Measurements from ENCODE around the gene CDH19.
"Not testable (repeated sequence)": the region's sequence is repeated elsewhere in the genome, so short reads cannot be mapped to it uniquely, and the experiment has no call there.

Gene CDH19

GRCh38 chr18:66548747-66549146, 55.1 kb downstream of the CDH19 start:
- Mint-ChIP-seq H3K36me3 (ENCODE audit: low read depth) (no peaks in the 10 kb centered on the region), H3K4me3 (no peak overlapping the region), H3K9me3 (peaks cover 2% of the 10 kb centered on the region)

GRCh38 chr18:66534110-66534509, 69.8 kb downstream of the CDH19 start:
- Mint-ChIP-seq H3K27me3 (no peaks in the 10 kb centered on the region), H3K4me1 (ENCODE audit: low read depth) (no peaks in the 10 kb centered on the region), H3K4me3 (no peak overlapping the region), H3K36me3 (ENCODE audit: low read depth) (no peaks in the 10 kb centered on the region), H3K9me3 (peaks cover 9% of the 10 kb centered on the region), H3K27ac (no peak overlapping the region)
- no peak for DNase-seq

More at GRCh38 chr18:66548747-66549146, 55.1 kb downstream of the CDH19 start:
- no peak overlapping the region for H3K27ac Mint-ChIP-seq
- no peaks in the 10 kb centered on the region for H3K4me1 Mint-ChIP-seq (ENCODE audit: low read depth)
- H3K27me3 Mint-ChIP-seq = no peaks in the 10 kb centered on the region
- no peak for DNase-seq

DNA sequence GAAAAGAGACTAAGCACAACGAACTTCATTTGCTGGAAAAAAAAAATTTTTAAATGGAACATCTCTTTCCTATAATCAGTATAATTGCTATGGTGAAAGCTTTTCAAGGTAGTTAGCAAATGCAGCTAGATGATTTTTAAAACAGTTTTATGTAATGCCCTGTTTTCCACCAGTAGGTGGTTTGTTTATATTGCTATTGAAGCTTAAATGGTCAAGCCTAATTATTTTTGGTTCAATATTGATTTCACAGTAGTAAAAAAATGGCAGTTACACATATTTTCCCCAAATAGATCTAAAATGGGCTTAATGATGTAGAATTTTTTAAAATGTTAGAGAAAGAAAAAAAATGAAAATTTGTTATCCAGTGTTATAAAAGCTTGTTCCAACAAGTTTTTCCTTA, 70.2 kb downstream of the CDH19 start:
- Mint-ChIP-seq H3K4me3 (no peak overlapping the region), H3K4me1 (ENCODE audit: low read depth) (no peaks in the 10 kb centered on the region), H3K9me3 (peaks cover 8% of the 10 kb centered on the region), H3K27ac (no peak overlapping the region), H3K27me3 (no peaks in the 10 kb centered on the region), H3K36me3 (ENCODE audit: low read depth) (no peaks in the 10 kb centered on the region)
- DNase-seq = no peak

GRCh38 chr18:66523219-66523991, 80.5 kb downstream of the CDH19 start:
- DNase-seq = no peak
- Mint-ChIP-seq H3K27me3 (no peaks in the 10 kb centered on the region), H3K27ac (no peak overlapping the region), H3K4me1 (ENCODE audit: low read depth) (no peaks in the 10 kb centered on the region), H3K4me3 (no peak overlapping the region), H3K36me3 (ENCODE audit: low read depth) (no peaks in the 10 kb centered on the region), H3K9me3 (peaks cover 3% of the 10 kb centered on the region)

DNA sequence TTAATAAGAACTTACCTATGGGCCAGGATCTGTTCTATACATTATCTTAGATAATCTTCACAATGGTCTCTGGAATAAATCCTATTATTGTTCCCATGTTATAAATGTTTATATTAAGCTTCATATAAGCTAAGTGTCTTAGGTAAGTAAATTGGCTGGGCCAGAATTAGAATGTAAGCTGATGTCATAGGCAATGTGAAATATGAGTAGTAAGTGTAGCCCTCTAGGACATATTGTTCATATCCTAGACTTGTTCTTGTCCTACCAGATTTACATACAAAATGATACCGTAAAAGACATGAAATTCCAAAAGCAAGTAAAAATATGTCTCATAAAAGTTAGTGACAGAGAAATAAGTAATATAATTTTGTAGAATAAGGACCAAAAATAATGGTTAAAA, 89.9 kb downstream of the CDH19 start:
- no peak overlapping the region for H3K27ac Mint-ChIP-seq
- H3K4me1 Mint-ChIP-seq (ENCODE audit: low read depth) = no peaks in the 10 kb centered on the region
- no peaks in the 10 kb centered on the region for H3K36me3 Mint-ChIP-seq (ENCODE audit: low read depth)
- H3K4me3 Mint-ChIP-seq = no peak overlapping the region
- no peaks in the 10 kb centered on the region for H3K27me3 Mint-ChIP-seq
- no peak for DNase-seq
- H3K9me3 Mint-ChIP-seq = peaks cover 4% of the 10 kb centered on the region

- no peak for DNase-seq
- no peaks in the 10 kb centered on the region for H3K27me3 Mint-ChIP-seq
- H3K4me3 Mint-ChIP-seq = no peak overlapping the region
- no peak overlapping the region for H3K27ac Mint-ChIP-seq
- H3K36me3 Mint-ChIP-seq (ENCODE audit: low read depth) = no peaks in the 10 kb centered on the region
- H3K4me1 Mint-ChIP-seq (ENCODE audit: low read depth) = no peaks in the 10 kb centered on the region
- H3K9me3 Mint-ChIP-seq = peaks cover 3% of the 10 kb centered on the region
Measured at GRCh38 chr18:66511792-66512191, 92.1 kb downstream of the CDH19 start.

DNA sequence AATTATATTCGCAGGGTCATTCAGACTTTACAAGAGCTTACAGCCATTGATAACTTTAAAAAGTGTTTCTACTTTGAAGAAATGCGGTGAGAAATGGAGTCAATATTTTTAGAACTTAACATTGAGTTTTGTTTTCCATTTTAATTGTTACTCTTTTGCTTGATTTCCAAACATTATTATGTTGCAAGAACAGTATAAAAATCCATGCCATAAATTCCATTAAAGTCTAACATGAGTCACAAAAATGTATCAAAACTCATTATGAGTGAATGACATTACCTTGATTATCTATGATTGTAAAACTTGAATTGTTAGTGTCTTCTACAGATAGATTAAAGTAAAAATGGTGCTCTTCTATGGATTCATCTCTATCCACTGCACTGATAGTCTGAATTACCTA, 92.6 kb downstream of the CDH19 start:
- no peak for DNase-seq
- Mint-ChIP-seq H3K9me3 (peaks cover 3% of the 10 kb centered on the region), H3K27ac (no peak overlapping the region), H3K36me3 (ENCODE audit: low read depth) (no peaks in the 10 kb centered on the region), H3K4me3 (no peak overlapping the region), H3K27me3 (no peaks in the 10 kb centered on the region), H3K4me1 (ENCODE audit: low read depth) (no peaks in the 10 kb centered on the region)

GRCh38 chr18:66510357-66511045, 93.4 kb downstream of the CDH19 start:
- H3K27me3 Mint-ChIP-seq = no peaks in the 10 kb centered on the region
- H3K9me3 Mint-ChIP-seq = peaks cover 3% of the 10 kb centered on the region
- DNase-seq = no peak
- H3K36me3 Mint-ChIP-seq (ENCODE audit: low read depth) = no peaks in the 10 kb centered on the region
- no peaks in the 10 kb centered on the region for H3K4me1 Mint-ChIP-seq (ENCODE audit: low read depth)
- no peak overlapping the region for H3K4me3 Mint-ChIP-seq
- H3K27ac Mint-ChIP-seq = no peak overlapping the region

GRCh38 chr18:66508937-66509336, 95.0 kb downstream of the CDH19 start:
- Mint-ChIP-seq H3K9me3 (peaks cover 3% of the 10 kb centered on the region), H3K4me1 (ENCODE audit: low read depth) (no peaks in the 10 kb centered on the region), H3K36me3 (ENCODE audit: low read depth) (no peaks in the 10 kb centered on the region), H3K27me3 (no peaks in the 10 kb centered on the region), H3K4me3 (no peak overlapping the region), H3K27ac (no peak overlapping the region)
- DNase-seq = no peak

DNA sequence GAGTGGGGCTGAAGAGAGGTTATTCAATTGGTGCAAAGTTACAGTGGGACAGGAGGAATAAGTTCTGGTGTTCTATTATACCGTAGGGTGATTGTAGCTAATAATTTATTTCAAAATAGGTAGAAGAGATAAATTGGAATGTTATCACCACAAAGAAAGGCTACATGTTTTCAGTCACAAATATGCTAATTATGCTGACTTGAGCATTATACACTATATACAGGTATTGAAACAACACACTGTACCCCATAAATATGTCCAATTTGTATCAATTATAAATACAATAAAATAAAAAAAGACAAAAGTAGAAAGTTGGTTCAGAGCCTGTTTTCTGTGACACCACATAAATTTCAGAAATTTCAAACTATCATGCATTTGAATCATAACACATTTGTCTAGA, 97.7 kb downstream of the CDH19 start:
- no peak overlapping the region for H3K4me3 Mint-ChIP-seq
- peaks cover 3% of the 10 kb centered on the region for H3K9me3 Mint-ChIP-seq
- no peaks in the 10 kb centered on the region for H3K36me3 Mint-ChIP-seq (ENCODE audit: low read depth)
- no peak overlapping the region for H3K27ac Mint-ChIP-seq
- H3K27me3 Mint-ChIP-seq = no peaks in the 10 kb centered on the region
- no peak for DNase-seq
- no peaks in the 10 kb centered on the region for H3K4me1 Mint-ChIP-seq (ENCODE audit: low read depth)

DNA sequence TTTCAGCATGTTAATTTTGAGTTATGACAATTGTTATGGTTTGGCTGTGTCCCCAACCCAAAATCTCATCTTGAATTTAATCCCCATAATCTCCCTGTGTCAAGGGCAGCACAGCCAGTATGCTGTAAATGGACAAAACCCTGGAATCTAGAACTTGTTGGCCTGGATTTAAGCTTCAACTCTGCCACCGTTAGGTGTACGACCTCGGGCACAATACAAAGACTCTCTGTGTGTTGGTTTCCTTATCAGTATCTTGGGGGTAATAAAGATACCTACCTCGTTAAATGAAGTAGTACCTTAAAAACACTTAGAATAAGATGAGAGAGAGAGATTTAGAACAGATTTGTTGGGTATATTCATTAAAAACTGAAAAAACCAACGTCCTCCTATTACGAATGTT, 106.5 kb downstream of the CDH19 start:
- no peaks in the 10 kb centered on the region for H3K36me3 Mint-ChIP-seq (ENCODE audit: low read depth)
- no peaks in the 10 kb centered on the region for H3K4me1 Mint-ChIP-seq (ENCODE audit: low read depth)
- peaks cover 2% of the 10 kb centered on the region for H3K9me3 Mint-ChIP-seq
- H3K27me3 Mint-ChIP-seq = no peaks in the 10 kb centered on the region
- no peak overlapping the region for H3K27ac Mint-ChIP-seq
- no peak overlapping the region for H3K4me3 Mint-ChIP-seq
- no peak for DNase-seq

GRCh38 chr18:66495844-66496243, 108.0 kb downstream of the CDH19 start:
- Mint-ChIP-seq H3K4me3 (no peak overlapping the region), H3K4me1 (ENCODE audit: low read depth) (no peaks in the 10 kb centered on the region), H3K9me3 (peaks cover 2% of the 10 kb centered on the region), H3K27ac (no peak overlapping the region), H3K36me3 (ENCODE audit: low read depth) (no peaks in the 10 kb centered on the region), H3K27me3 (no peaks in the 10 kb centered on the region)
- DNase-seq = no peak

- H3K4me3 Mint-ChIP-seq = no peak overlapping the region
- no peaks in the 10 kb centered on the region for H3K36me3 Mint-ChIP-seq (ENCODE audit: low read depth)
- DNase-seq = no peak
- no peak overlapping the region for H3K27ac Mint-ChIP-seq
- peaks cover 3% of the 10 kb centered on the region for H3K9me3 Mint-ChIP-seq
- H3K27me3 Mint-ChIP-seq = no peaks in the 10 kb centered on the region
- H3K4me1 Mint-ChIP-seq (ENCODE audit: low read depth) = no peaks in the 10 kb centered on the region
Measured at GRCh38 chr18:66473882-66474281, 130.0 kb downstream of the CDH19 start.

GRCh38 chr18:66466184-66466583, 137.7 kb downstream of the CDH19 start:
- not testable (repeated sequence) for H3K27ac Mint-ChIP-seq; H3K4me1 Mint-ChIP-seq (ENCODE audit: low read depth); DNase-seq; H3K27me3 Mint-ChIP-seq; H3K4me3 Mint-ChIP-seq; H3K36me3 Mint-ChIP-seq (ENCODE audit: low read depth); H3K9me3 Mint-ChIP-seq

DNA sequence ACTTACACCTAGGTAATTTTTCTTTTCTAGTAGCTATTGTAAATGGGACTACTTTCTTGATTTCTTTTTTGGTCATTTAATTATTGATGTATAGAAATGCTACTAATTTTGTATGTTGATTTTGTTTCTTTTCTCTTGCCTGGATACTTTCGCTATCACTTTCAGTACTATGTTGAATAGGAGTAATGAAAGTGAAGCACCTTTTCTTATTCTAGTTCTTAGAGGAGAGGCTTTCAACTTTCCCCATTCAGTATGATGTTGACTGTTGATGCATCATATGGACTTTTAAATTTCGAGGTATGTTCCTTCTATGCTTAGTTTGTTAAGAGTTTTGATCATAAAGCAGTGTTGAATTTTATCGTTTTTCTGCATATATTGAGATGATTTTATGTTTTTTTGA, 142.5 kb downstream of the CDH19 start:
- Mint-ChIP-seq H3K4me3 (no peak overlapping the region), H3K27me3 (no peaks in the 10 kb centered on the region), H3K9me3 (peaks cover 7% of the 10 kb centered on the region), H3K27ac (no peak overlapping the region), H3K4me1 (ENCODE audit: low read depth) (no peaks in the 10 kb centered on the region), H3K36me3 (ENCODE audit: low read depth) (no peaks in the 10 kb centered on the region)
- DNase-seq = no peak
